Liver (tissue), 9 donors: ENCODE measurements around the gene SLC35E3. TPM values are rescaled to one million over a fixed set of nuclear protein-coding genes. Genes with fewer than 3 reads are reported as not detected.

Experiments used
- DNase-seq: peaks from one replicate; pipeline ENCODE4 v3.0.0-alpha.2; 2017; ENCODE audit warnings: low spot score
- H3K27ac ChIP-seq, 2 donors: one replicate each; pipeline ENCODE4 v1.7.0; 2013; ENCODE audit warnings: inconsistent platforms in 2 of 2, low read length in 2 of 2, control low read depth in 1 of 2, low read depth in 1 of 2, mild to moderate bottlenecking in 1 of 2
- H3K27me3 ChIP-seq, 4 donors: one replicate each; pipeline versions ENCODE4 v1.6.1 to v1.7.0; 2013; ENCODE audit warnings: low read length in 3 of 4, inconsistent platforms in 1 of 4, mild to moderate bottlenecking in 1 of 4, moderate library complexity in 1 of 4; ENCODE audit not compliant: control insufficient read depth in 4 of 4, insufficient read depth in 4 of 4
- H3K36me3 ChIP-seq, 4 donors: one replicate each; pipeline versions ENCODE4 v1.6.1 to v1.7.0; 2013; ENCODE audit warnings: low read length in 3 of 4, mild to moderate bottlenecking in 3 of 4, low read depth in 1 of 4, moderate library complexity in 1 of 4; ENCODE audit not compliant: control insufficient read depth in 4 of 4, insufficient read depth in 3 of 4
- H3K4me1 ChIP-seq, 4 donors: one replicate each; pipeline versions ENCODE4 v1.6.1 to v1.7.0; 2013; ENCODE audit warnings: low read length in 3 of 4, mild to moderate bottlenecking in 3 of 4, moderate library complexity in 1 of 4; ENCODE audit not compliant: control insufficient read depth in 4 of 4, insufficient read depth in 4 of 4
- H3K4me3 ChIP-seq, 3 donors: one replicate each; pipeline versions ENCODE4 v1.6.1 to v1.7.0; 2013; ENCODE audit warnings: low read length in 3 of 3, control low read depth in 1 of 3, low read depth in 1 of 3, mild to moderate bottlenecking in 1 of 3
- H3K9ac ChIP-seq, 2 donors: one replicate each; pipeline ENCODE4 v1.7.0; 2013; ENCODE audit warnings: low read length in 2 of 2, mild to moderate bottlenecking in 2 of 2, moderate library complexity in 2 of 2, control low read depth in 1 of 2, low read depth in 1 of 2
- H3K9me3 ChIP-seq, 4 donors: one replicate each; pipeline versions ENCODE4 v1.6.1 to v1.7.0; 2013; ENCODE audit warnings: low read length in 3 of 4; ENCODE audit not compliant: control insufficient read depth in 4 of 4
- ATF3 ChIP-seq: IDR thresholded peaks from 2 replicates; pipeline ENCODE4 v1.6.1; 2016; ENCODE audit warnings: antibody characterized with exemption
- EGR1 ChIP-seq, 2 donors: IDR thresholded peaks; 2 replicates each; pipeline ENCODE4 v1.6.1; 2016 to 2018; ENCODE audit warnings: antibody characterized with exemption in 2 of 2, low read depth in 2 of 2
- FOXA1 ChIP-seq: IDR thresholded peaks from 2 replicates; pipeline ENCODE4 v1.6.1; 2016; ENCODE audit warnings: antibody characterized with exemption
- FOXA2 ChIP-seq: IDR thresholded peaks from 2 replicates; pipeline ENCODE4 v1.6.1; 2016; ENCODE audit warnings: antibody characterized with exemption
- HNF4A ChIP-seq, 2 donors: conservative IDR thresholded peaks; 2 replicates each; pipeline ENCODE4 v1.6.1; 2016; ENCODE audit warnings: antibody characterized with exemption in 2 of 2, mild to moderate bottlenecking in 2 of 2
- HNF4G ChIP-seq: IDR thresholded peaks from 2 replicates; pipeline ENCODE4 v1.6.1; 2016; ENCODE audit warnings: antibody characterized with exemption
- JUND ChIP-seq, 2 donors: IDR thresholded peaks; 2 replicates each; pipeline ENCODE4 v1.6.1; 2016; ENCODE audit warnings: antibody characterized with exemption in 2 of 2
- MAX ChIP-seq: IDR thresholded peaks from 2 replicates; pipeline ENCODE4 v1.6.1; 2016; ENCODE audit warnings: antibody characterized with exemption
- RAD21 ChIP-seq, 2 donors: IDR thresholded peaks; 2 replicates each; pipeline ENCODE4 v1.6.1; 2016; ENCODE audit warnings: antibody characterized with exemption in 2 of 2, mild to moderate bottlenecking in 2 of 2
- RXRA ChIP-seq, 2 donors: IDR thresholded peaks; 2 replicates each; pipeline ENCODE4 v1.6.1; 2017 to 2018; ENCODE audit warnings: antibody characterized with exemption in 2 of 2, mild to moderate bottlenecking in 1 of 2
- SP1 ChIP-seq: IDR thresholded peaks from 2 replicates; pipeline ENCODE4 v1.6.1; 2018; ENCODE audit warnings: antibody characterized with exemption, mild to moderate bottlenecking
- TAF1 ChIP-seq: conservative IDR thresholded peaks from 2 replicates; pipeline ENCODE4 v1.6.1; 2016; ENCODE audit warnings: antibody characterized with exemption, mild to moderate bottlenecking
- YY1 ChIP-seq: IDR thresholded peaks from 2 replicates; pipeline ENCODE4 v1.6.1; 2016; ENCODE audit warnings: antibody characterized with exemption, mild to moderate bottlenecking
- ZBTB33 ChIP-seq: IDR thresholded peaks from 2 replicates; pipeline ENCODE4 v1.6.1; 2016; ENCODE audit warnings: antibody characterized with exemption
- WGBS: extraction: QIAGEN DNeasy Blood & Tissue Kit; methylation state at CpG from one replicate; pipeline ENCODE4 v1.1.7; 2013; 5-methylcytosine and 5-hydroxymethylcytosine counted together
- polyA plus RNA-seq, 2 donors: library from polyadenylated mRNA; stranded (reverse) in 1 of 2; unstranded in 1 of 2; fragments of 200-250 nt in 1 of 2; fragments of >200 nt in 1 of 2; fragmentation: Nextera tagmentation in 1 of 2; extraction: Ambion mirVana in 1 of 2; gene quantifications; one replicate each; pipeline versions ENCODE4 v1.2.1 to v1.2.3, GENCODE V29; 2013 to 2015
- total RNA-seq, 2 donors: library from RNA; depleted of rRNA; stranded (reverse); fragments of >200 nt; gene quantifications; one replicate each; pipeline ENCODE4 v1.2.3, GENCODE V29; 2014
- donor health status: healthy.
- donor health status: healthy.
- donor health status: healthy.
- donor health status: healthy.
- donor health status: healthy.

The SLC35E3 gene
- total and polyA plus RNA-seq, 4 donors, result 2.1 to 6.0 (median 4.6) TPM

GRCh38 chr12:68790081-68790951 lies 44.3 kb downstream of the SLC35E3 start:
- DNase-seq, result no peak
- WGBS, result 98% methylated on average over 13 of the region's 13 CpGs
- H3K9ac ChIP-seq, result no peak overlapping the region
- peaks cover under 1 to 31% (median 23%) of the 10 kb centered on the region in 4 donors for H3K4me1 ChIP-seq
- H3K27ac ChIP-seq, result no peak overlapping the region
- no peaks in the 10 kb centered on the region for H3K36me3 ChIP-seq
- H3K27me3 ChIP-seq, result no peaks in the 10 kb centered on the region
- H3K4me3 ChIP-seq, result no peak overlapping the region
- no peaks in the 10 kb centered on the region for H3K9me3 ChIP-seq
- no peak for TF ChIP-seq RXRA (IDR thresholded peaks at IDR 0.05)
- TF ChIP-seq ATF3, result no peak
- no peak for TF ChIP-seq TAF1
- TF ChIP-seq RAD21 (IDR thresholded peaks at IDR 0.05), result no peak
- TF ChIP-seq ZBTB33, result no peak
- TF ChIP-seq HNF4G, result no peak
- no peak for TF ChIP-seq JUND (IDR thresholded peaks at IDR 0.05)
- TF ChIP-seq SP1, result no peak

- DNase-seq, result no peak
- Histone ChIP-seq H3K27me3 (no peaks in the 10 kb centered on the region), H3K9me3 (no peaks in the 10 kb centered on the region), H3K4me1 (peaks cover 0 to 26% (median 21%) of the 10 kb centered on the region in 4 donors), H3K27ac (no peak overlapping the region), H3K9ac (no peak overlapping the region), H3K4me3 (no peak overlapping the region), H3K36me3 (no peaks in the 10 kb centered on the region)
- TF ChIP-seq HNF4A (conservative IDR thresholded peaks at IDR 0.05), result no peak
- WGBS, result 65% methylated on average over 3 of the region's 3 CpGs
Observed at GRCh38 chr12:68790952-68791234, 44.9 kb downstream of the SLC35E3 start.

GRCh38 chr12:68791897-68792481 lies 46.0 kb downstream of the SLC35E3 start:
- Histone ChIP-seq H3K4me1 (peaks cover 0 to 19% (median 15%) of the 10 kb centered on the region in 4 donors), H3K27me3 (no peaks in the 10 kb centered on the region), H3K27ac (no peak overlapping the region), H3K9ac (no peak overlapping the region), H3K4me3 (no peak overlapping the region), H3K9me3 (no peaks in the 10 kb centered on the region), H3K36me3 (no peaks in the 10 kb centered on the region)
- 97% methylated on average over 2 of the region's 2 CpGs for WGBS
- no peak for TF ChIP-seq YY1
- no peak for TF ChIP-seq EGR1 (IDR thresholded peaks at IDR 0.05; ENCODE audit: low read depth in 2 of 2)
- no peak for TF ChIP-seq ATF3
- TF ChIP-seq FOXA1, result no peak
- TF ChIP-seq FOXA2, result no peak
- no peak for TF ChIP-seq MAX
- DNase-seq, result no peak
